Mucosa of descending colon (tissue), 3 donors: ENCODE data around the gene TPT1. TPM values are rescaled to one million over a fixed set of nuclear protein-coding genes. Genes with fewer than 3 reads are reported as not detected.
"Not testable (repeated sequence)": the region's sequence is repeated elsewhere in the genome, so short reads cannot be mapped to it uniquely, and the experiment has no call there.

Source experiments
- ATAC-seq: fragments of 200-7000 bp; cut with Tn5 transposase; one replicate; pipeline ENCODE4 v1.9.1; 2020; ENCODE audit warnings: mild to moderate bottlenecking, moderate library complexity
- DNase-seq, 3 donors: peaks; one replicate each; pipeline ENCODE4 v3.0.0-alpha.2; 2020
- H3K36me3 ChIP-seq: fragments of 200-600 bp; one replicate; pipeline ENCODE4 v1.8.0; 2021; ENCODE audit warnings: low read depth, mild to moderate bottlenecking
- H3K4me1 ChIP-seq: fragments of 200-600 bp; one replicate; pipeline ENCODE4 v1.8.0; 2021; ENCODE audit warnings: low read depth, mild to moderate bottlenecking
- H3K4me3 ChIP-seq: fragments of 200-600 bp; one replicate; pipeline ENCODE4 v1.8.0; 2021; ENCODE audit warnings: mild to moderate bottlenecking
- H3K9me3 ChIP-seq: fragments of 200-600 bp; one replicate; pipeline ENCODE4 v1.8.0; 2021; ENCODE audit warnings: mild to moderate bottlenecking
- CTCF ChIP-seq: fragments of 200-600 bp; IDR thresholded peaks from one replicate; pipeline ENCODE4 v1.8.0; 2022; ENCODE audit warnings: antibody characterized with exemption, mild to moderate bottlenecking
- intact Hi-C, 2 donors: fragments of 100-400 bp; cut with DNase I in 1 of 2; cut with micrococcal nuclease in 1 of 2; formaldehyde crosslinking; loops; one replicate each; pipeline versions ENCODE4 v1.11.0 to v1.11.1; 2022; cut with DNase I, micrococcal nuclease
- long read RNA-seq, 2 donors: library from polyadenylated mRNA; unstranded; transcript quantifications; one replicate each; pipeline ENCODE4 v2.0.0, GENCODE V29; 2019 to 2021
- total RNA-seq, 3 donors: library from RNA; stranded (reverse); fragmentation: NEBNext Ultra II Directional in 2 of 3; extraction: Animal tissue kit (Norgen Biotek cat#: 25700) in 2 of 3; gene quantifications; one replicate each; pipeline versions ENCODE4 v1.2.1 to v1.2.4, GENCODE V29; 2021 to 2023
- donor health status: DM: no; HTN: no; CAD: no; lungs with moderate emphysema.
- donor health status: DM: no; HTN: no; CAD: no.
- donor health status: DM: no; HTN: yes; CAD: no.

TPT1 gene
- total RNA-seq, result 1,000 to 10,000 TPM; 3,253 to 4,069 (median 3,560) TPM
- long read RNA-seq, donor 1, full-length matches to known transcripts, result 2,066 of 2,102 reads
- long read RNA-seq, donor 1, partial matches to known transcripts, result 18 of 2,102 reads
- long read RNA-seq, donor 1, other reads (novel, unspliced or antisense), result 18 of 2,102 reads
- long read RNA-seq, donor 2, full-length matches to known transcripts, result 2,954 of 3,062 reads
- long read RNA-seq, donor 2, partial matches to known transcripts, result 56 of 3,062 reads
- long read RNA-seq, donor 2, other reads (novel, unspliced or antisense), result 52 of 3,062 reads

GRCh38 chr13:45341034-45341798 lies at the start of gene TPT1:
TSS of gene TPT1 (minus strand) at chr13:45341183. CDS start at chr13:45341069, 114 bp downstream.
- peak within 1 kb of the TSS; percentile 100 for H3K4me3 ChIP-seq
- H3K4me1 ChIP-seq, result peaks cover 24% of the 10 kb centered on the region
- H3K36me3 ChIP-seq, result peaks cover 18% of the 10 kb centered on the region
- DNase-seq, result peak; percentile 98 to 100 (median 100)
- no peaks in the 10 kb centered on the region for H3K9me3 ChIP-seq
- intact Hi-C loops, result no loop called here
- no peak for TF ChIP-seq CTCF
- ATAC-seq, result peak; percentile 88

GRCh38 chr13:45390348-45390747 lies 49.4 kb upstream of the TPT1 start:
- H3K9me3 ChIP-seq, H3K36me3 ChIP-seq, DNase-seq, H3K4me3 ChIP-seq, ATAC-seq, intact Hi-C loops, H3K4me1 ChIP-seq: not testable (repeated sequence)

GRCh38 chr13:45388664-45389063 lies 47.7 kb upstream of the TPT1 start:
- Histone ChIP-seq H3K4me1 (no peaks in the 10 kb centered on the region), H3K4me3 (no peak overlapping the region), H3K9me3 (no peaks in the 10 kb centered on the region), H3K36me3 (no peaks in the 10 kb centered on the region)
- intact Hi-C loops, result no loop called here
- TF ChIP-seq CTCF, result no peak
- DNase-seq, result no peak
- no peak for ATAC-seq

GRCh38 chr13:45386892-45387575 lies 46.1 kb upstream of the TPT1 start:
- intact Hi-C loops, H3K36me3 ChIP-seq, ATAC-seq, H3K4me3 ChIP-seq, DNase-seq, H3K9me3 ChIP-seq, H3K4me1 ChIP-seq: not testable (repeated sequence)

GRCh38 chr13:45385907-45386553 lies 45.0 kb upstream of the TPT1 start:
- no peak overlapping the region for H3K4me3 ChIP-seq
- no peak for DNase-seq
- H3K36me3 ChIP-seq, result no peaks in the 10 kb centered on the region
- H3K9me3 ChIP-seq, result no peaks in the 10 kb centered on the region
- TF ChIP-seq CTCF, result no peak
- intact Hi-C loops, result no loop called here
- peak; percentile 19 for ATAC-seq
- H3K4me1 ChIP-seq, result no peaks in the 10 kb centered on the region

- no peak for TF ChIP-seq CTCF
- Histone ChIP-seq H3K4me1 (no peaks in the 10 kb centered on the region), H3K36me3 (no peaks in the 10 kb centered on the region), H3K4me3 (no peak overlapping the region), H3K9me3 (no peaks in the 10 kb centered on the region)
- intact Hi-C loops, result no loop called here
- DNase-seq, result no peak
- no peak for ATAC-seq
Measured at GRCh38 chr13:45385320-45385719, 44.3 kb upstream of the TPT1 start.
